CMK (cell line): ENCODE results near the gene PRDM16.

Source experiments
- DNase-seq: peaks from one replicate; pipeline ENCODE4 v3.0.0-alpha.2; 2010; ENCODE audit warnings: low read depth

PRDM16 gene

DNA sequence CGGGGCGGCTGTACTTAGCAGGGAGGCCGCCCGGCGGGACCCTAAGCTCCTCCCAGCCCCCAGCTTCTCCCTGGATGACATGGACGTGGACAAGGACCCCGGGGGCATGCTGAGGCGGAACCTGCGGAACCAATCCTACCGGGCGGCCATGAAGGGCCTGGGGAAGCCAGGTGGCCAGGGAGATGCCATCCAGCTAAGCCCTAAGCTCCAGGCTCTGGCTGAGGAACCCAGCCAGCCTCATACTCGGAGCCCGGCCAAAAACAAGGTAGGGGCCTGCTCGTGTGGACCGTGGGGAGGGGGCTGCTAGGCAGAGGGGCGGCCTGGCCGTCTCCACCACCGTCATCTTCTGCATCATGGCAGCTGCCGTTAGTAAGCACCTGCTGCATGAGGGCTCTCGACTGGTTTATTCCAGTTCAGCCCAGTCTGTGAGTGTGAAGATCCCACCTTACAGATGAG is 394.4 kb downstream of the PRDM16 start:
- DNase-seq, result no peak

DNA sequence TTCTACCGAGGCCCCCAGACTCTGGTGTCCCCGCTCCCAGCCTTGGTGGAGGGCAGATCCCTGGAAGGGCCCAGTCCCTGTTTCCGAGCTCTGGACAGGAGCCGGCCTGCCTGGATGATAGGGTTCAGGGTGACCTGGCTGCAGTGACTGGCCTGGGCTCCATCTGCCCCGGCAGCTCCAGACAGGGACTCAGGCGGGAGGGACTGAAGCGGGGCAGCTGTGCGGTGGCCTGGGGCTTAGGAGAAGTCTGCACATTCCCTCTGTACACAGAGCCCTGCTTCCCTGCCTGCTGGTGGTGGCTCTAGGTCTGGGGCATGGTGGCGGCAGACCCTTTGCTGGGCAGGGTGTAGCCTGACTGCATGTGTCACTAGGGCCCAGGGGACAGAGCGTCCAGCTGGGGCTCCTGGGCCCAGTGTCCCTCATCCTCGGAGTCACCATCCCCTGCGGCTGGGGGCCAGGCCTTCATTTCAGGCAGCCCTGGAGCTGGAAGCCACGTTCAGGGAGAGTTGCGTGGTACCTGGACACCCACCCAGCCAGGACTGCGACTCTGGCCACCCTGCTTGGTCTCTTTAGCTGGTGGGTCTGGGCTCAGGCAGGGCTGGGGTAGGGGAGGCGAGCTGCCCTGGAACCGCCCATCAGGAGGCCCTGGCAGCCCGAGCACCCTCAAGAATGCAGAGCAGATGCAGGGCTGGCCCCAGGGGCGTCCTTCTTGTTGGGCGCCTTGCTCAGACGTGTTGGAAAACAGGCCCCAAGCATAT is 395.1 kb downstream of the PRDM16 start:
- DNase-seq, result no peak

DNA sequence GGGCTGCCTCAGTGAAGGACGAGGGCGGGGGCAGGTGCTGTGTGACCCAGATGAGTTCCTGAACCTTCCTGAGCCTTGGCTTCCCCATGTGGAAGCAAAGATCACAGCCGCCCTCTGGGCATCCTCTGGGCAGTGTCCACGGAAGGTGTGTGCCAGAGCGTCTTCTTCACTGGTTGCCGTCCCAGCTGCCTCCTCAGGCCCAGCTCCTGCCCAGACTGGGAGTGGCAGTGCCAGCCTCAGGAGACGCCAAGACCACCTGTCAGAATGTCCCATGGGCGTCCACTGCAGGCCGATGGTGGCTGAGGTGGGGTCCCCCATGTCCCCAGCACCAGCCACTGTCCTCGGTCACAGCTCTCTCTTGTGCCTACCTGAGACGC is 395.6 kb downstream of the PRDM16 start:
- no peak for DNase-seq

DNA sequence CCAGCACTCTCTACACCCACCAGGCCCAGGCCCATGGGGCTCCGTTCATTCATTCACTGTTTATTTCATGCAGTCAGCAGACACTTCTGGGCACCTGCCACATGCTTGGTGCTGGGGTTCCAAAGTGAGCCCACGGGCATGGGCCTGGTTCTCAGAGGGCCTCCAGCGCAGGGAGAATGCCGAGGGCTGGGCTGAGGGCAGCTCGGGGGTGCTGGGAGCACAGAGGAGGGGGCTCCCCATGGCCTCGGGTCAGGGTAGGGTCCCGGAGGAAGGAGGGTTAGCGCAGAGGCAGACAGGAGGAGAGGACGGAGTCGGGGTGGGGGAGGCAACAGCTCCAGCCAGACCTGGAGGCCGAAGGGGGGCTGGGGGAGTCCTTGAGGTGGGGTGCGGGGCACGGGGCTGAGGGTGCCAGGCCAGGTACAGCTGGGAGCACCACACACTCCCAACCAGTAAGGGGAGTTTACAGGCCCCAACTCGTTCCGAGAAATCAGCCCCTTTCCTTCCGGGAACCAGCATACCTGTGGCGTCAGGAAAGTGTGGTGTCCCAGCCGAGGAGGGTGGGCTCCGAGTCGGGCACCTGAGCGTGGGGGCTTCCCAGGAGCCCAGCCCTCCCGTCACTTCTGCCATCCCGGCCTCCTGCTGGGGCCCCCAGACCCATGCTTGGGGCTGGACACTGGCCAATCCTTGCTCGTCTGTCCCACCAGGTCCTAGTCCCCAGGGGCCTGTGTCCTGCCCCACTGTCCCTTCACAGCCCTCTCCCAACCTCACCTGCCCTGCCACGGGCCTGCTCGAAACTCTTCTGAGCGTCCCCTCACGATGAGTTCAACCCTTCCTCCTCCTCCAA is 396.3 kb downstream of the PRDM16 start:
- no peak for DNase-seq

DNA sequence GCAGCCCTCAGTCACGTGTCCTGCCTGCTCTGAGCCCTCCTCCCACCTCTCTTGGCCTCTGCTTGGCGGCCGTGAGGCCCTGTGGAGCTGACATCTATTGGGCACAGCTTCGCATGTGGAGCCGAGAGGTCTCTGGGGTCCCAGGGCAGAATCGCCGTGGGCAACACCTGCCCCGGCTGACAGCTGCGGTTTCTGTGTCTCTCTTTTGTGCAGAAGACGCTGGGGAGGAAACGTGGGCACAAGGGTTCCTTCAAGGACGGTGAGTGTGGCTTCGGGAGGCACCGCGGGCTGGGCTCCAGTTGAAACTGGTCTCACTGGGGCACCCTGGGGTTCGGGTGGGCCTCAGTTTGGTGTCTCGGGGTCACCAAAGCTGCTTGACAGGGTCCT is 396.9 kb downstream of the PRDM16 start:
- DNase-seq, result no peak

DNA sequence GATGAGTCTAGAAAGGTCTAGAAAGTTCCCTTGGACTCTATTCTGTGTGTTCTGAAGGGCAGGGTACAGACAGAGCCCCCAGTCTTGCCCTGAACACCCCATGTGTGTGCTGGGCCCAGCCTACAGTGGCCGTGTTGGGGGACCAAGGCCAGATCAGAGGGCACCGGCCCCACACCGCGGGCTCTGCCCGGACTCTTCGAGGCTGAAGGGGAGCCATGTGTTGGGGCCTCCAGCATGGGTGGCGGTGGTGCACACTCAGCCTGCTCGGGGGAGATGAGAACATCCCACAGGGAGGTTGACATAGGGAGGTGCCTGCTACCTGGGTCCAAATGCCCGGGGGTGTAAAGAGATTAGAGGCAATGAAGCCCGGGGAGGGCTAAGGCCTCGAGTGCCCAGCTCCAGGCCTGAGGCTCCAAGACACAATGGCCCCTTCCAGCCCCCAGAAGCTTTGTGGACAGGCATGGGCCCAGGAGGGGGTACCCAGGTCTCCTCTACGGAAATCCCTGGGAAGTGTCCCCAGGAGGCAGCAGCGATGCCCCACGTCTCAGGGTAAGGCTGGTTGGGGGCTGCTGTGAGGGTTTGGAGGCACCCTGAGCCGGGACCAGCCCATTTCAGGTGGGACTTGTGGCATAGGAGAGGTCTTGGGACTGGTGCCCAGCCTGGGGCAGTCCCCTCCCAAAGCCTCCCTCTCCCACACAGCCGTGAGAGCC is 397.5 kb downstream of the PRDM16 start:
- no peak for DNase-seq

DNA sequence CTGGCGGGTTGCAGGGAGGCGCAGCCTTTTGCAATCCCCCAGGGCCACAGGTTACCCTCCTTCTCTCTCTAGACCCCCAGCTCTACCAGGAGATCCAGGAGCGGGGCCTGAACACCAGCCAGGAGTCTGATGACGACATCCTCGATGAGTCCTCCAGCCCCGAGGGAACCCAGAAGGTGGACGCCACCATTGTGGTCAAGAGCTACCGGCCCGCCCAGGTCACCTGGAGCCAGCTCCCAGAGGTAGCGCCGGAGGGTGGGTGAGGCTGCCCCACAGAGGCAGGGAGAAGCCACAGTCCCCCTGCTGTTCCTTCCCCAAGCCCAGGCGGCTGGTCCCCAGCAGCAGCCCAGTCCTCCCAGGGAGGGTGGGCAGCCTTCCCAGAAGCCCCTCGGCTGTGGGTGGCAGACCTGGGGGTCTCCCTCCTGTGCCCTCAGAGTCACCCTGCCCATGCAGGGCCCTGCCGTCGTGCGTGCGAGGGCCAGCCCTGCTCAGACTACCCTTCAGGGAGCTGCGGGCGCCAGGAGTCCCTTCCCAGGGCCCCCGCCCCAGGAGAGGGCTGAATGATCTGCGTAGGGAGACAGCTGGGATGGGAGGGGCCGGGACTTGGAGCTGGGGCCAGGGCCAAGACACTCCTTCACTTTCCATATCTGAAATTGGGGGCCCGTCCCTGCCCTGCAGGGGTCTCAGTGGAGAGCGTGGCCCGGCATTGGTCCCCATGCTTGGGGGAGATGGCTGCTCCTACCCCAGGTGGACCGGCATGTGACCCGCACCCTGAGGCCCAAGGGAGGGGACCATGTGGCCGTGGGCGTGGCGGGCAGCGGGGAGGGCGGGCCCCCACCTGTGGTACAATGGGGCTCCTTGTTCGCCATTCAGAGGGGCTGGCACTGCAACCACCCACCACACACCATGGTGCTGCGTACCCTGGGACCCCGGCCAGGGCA is 398.4 kb downstream of the PRDM16 start:
- no peak for DNase-seq

DNA sequence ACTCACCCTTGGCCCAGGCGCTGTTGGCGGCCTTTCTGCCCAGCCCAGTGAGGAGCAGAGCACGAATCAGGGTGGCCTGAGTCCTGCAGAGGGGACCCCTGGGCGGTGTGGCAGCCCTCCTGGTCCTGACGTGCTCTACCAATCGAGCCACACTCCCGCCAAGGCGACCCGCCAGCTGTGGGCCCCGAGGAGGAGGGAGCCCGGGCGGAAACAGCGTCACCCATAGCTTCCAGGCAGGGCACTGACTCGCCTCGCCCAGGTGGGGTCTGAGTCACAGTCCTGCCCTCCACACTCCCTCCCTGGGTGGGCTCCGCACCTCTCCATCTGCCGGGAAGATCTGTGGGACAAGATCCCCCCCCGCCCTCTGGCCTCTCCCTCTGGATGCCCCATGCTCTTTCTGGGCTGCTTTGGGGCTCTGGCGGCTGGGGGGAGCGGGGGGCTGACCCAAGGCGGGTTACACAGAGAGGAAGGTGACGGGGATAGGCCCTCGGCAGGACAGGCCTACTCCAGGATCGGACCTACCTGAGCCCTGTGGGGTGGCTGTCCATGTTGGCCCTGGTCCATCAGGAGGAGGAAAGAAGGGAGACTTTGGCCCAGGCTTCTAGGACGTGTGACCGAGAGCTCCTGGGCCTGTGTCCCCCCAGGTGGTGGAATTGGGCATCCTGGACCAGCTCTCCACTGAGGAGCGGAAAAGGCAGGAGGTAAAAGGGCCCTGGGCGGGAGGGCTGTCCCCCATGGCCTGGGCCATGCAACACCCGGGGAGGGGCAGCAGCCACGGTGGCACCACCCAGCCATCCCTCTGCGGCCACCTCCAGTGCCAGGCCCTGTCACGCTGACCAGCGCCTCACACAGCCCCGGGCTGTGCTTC is 399.5 kb downstream of the PRDM16 start:
- no peak for DNase-seq

DNA sequence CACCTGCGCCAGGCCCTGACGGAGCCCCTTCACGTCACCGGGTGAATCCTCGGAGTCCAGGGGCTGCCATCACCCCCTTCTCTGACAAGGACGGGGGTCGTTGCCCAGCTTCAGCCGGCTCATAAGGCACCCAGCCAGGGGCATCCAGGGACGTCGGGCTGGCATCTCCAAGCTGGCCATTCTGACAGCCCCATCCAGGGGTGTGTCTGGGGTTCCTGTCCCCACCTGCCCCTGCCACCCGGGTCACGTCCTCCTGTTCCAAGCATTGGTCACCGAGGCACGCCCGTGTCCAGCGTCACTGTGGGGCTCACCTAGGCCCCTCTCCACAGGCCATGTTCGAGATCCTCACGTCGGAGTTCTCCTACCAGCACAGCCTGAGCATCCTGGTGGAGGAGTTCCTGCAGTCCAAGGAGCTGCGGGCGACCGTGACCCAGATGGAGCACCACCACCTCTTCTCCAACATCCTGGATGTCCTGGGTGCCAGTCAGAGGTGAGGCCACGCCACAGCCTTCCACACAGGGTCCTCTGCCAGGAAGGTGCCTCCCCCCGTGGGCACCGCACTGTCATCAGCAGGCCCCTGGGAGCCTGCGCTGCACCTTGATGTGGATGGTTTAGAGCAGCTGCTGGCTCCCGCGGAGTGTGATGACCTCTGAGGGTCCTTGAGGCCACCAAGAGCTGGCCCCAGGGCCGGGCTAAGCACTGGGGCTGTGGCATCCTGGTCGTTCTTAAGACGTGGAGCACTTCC is 400.3 kb downstream of the PRDM16 start:
- DNase-seq, result no peak

DNA sequence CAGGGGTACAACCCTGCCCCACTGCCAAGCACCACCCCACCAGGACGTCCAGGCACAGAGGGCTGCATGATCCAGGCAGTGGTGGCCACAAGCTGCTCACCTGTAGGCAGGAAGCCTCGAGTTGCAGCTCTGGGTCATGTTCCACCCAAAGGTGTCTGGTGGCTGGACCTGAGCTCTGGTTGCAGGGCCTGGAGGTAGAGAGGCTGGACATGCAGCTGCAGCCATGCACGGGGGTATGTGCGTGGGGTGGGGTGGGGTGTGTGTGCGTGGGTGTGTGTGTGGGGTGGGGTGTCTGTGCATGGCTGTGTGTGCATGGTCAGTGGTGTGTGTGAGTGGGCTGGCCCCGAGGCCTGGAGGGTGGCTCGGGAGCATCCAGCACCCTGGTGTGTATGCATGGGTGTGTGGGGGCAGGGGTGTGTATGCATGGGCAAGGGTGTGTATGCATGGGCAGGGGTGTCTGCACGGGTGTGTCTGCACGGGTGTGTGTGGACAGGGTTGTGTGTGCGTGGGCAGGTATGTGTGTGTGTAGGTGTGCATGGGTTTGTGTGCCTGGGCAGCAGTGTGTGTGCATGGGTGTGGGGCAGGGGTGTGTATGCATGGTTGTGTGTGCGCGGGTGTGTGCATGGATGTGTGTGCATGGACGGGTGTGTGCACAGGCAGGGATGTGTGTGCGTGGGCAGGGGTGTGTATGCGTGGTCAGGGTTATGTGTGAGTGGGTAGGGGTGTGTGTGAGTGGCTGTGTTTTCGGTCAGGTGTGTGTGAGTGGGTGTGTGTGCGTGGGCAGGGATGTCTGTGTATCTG is 401.0 kb downstream of the PRDM16 start:
- DNase-seq, result no peak

DNA sequence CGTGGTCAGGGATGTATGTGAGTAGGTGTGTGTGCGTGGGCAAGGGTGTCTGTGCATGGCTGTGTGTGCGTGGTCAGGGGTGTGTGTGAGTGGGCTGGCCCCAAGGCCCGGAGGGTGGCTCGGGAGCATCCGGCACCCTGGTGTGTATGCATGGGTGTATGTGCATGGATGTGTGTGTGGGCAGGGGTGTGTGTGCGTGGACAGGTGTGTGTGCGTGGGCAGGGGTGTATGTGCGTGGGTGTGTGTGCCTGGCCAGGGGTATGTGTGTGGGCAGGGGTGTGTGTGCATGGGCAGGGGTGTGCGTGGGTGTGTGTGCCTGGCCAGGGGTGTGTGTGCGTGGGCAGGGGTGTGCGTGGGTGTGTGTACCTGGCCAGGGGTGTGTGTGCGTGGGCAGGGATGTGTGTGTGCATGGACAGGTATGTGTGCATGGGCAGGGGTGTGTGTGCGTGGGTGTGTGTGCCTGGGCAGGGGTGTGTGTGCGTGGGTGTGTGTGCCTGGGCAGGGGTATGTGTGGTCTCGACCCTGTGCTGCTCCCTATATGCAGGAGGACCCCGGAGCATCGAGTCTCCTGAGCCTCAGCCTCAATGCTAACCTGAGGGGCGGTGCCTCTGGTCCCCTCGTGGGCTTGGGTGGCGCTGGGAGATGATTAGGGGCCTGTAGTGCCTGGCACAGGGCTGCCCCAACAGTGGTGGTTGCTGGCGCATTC is 401.8 kb downstream of the PRDM16 start:
- no peak for DNase-seq

DNA sequence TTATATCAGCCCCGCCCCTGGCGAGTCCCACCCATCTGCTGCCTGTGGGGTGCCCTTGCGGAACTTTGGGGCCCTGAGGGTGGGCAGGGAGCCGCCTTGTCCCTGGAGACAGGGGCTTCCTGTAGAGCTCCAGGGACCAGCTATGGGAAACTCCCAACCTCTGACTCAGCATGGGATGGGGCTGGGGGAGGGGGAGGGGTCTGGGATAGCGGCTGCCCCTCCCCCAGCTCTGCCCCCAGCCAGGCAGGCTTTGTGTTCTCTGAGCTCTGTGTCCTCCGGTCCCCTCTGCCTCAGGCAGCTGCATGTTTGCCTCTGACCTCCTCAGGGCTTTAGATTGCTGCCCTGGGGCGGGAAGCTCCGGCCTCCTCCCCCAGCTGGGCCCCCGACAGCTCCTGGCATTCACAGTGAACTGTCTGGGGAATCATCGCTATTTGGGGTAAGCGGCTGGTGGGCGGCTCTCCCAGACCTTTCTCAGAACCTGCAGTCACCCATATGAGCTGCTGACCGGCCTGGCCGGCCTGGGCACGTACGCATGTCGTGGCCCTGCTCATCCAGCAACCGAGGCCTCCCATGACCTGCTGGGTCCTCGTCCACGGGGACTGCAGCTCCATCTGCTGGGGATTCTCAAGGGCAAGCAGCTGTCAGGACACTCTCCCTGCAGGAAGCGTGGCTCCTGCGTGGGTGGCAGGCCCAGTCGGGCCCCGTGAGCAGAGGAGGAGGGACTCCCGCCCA is 402.5 kb downstream of the PRDM16 start:
- DNase-seq, result no peak

DNA sequence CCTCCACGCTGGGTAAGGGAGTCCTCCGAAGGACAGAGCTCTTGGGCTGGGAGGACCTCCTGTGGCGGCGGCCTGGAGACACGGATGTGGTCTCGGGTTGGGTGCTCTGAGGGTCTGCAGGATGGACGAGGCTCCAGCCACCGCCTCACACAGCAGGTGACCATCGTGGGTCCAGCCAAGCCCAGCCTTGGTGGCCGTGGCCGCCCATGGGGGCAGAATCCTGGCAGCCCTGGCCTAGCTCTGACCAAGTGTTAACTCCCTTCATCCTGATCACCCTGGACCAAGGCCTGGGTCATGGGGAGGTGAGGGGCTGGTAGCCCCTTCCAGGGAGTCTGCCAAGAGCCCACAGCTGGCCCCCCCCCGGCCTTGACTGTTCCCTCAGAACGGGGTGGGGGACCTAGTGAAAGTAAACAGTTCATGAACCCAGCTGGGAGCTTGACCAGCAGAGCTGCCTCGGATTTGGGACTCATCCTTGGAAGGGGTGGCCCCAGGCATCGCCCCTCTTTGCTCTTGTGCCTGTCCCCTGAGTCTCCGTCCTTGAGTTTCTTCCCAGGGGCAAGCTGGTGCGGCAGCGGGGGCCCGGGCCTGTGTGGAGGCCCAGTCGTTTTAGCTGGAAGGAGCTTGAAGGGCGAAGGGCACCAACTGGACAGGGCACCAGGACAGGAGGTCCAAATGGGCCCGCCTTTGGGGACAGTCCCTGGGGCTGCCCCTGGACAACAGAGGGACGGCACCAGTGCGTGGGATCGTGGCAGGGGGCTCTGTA is 403.3 kb downstream of the PRDM16 start:
- no peak for DNase-seq

DNA sequence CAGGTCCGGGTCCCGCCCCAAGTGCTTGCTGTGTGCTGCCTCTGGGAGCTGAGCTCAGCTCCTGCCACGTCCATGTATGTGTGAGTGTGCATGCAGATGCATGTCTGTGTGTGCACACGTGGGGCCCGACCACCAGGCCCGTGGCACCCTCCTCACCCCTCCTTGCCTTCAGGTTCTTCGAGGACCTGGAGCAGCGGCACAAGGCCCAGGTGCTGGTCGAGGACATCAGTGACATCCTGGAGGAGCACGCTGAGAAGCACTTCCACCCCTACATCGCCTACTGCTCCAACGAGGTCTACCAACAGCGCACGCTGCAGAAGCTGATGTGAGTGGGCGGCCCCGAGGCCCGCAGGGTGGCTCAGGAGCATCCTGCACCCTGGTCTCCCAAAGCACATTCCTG is 403.9 kb downstream of the PRDM16 start:
- no peak for DNase-seq

DNA sequence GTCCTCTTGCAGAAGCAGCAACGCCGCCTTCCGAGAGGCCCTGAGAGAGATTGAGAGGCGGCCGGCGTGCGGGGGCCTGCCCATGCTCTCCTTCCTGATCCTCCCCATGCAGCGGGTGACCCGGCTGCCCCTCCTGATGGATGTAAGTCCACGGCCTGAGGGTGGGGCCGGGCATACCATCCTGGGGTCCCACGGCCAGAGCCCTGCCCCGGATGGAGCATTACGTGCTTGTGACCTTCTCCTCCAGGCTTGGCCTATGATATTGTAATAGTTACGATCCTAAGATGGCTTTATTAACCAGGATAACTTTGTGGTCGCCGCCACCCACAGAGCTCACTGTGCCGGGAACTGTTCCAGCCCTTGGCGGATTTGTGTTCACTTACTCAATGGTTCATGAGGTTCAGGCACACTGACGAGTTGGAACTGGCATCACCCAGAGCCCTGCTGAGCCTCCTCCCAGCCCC is 404.4 kb downstream of the PRDM16 start:
- DNase-seq, result no peak

DNA sequence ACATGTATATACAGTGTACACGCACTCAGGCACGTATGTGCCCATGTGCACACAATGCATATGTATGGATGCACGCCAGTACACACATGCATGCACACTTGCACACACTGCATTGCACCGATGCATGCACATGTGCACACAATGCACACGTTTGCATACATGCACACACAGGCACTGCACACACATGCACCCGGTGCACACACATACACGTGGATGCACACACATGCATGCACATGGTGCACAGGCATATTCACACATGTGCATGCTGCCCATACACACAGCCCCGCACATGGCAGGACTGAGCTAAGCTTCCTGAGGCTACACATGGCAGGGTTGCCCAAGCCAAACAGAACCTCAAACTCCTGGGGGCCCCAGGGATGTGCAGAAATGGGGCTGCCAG is 405.0 kb downstream of the PRDM16 start:
- DNase-seq, result no peak

DNA sequence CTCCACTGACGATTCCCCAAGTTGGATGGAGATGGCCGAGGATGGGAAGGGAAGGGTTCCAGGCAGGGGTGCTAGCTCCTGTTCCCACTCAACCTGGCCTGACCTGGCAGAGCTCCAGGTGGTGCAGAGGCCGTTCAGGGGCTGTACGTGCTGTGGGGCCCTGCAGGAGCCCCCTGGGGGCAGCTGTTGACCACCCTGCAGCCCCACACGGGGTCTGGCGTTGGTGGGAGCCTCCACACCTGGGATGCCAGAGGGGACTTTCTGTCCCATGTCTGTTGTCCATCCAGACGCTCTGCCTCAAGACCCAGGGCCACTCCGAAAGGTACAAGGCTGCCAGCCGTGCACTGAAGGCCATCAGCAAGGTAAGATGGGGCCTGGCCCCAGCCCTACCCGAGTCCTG is 405.4 kb downstream of the PRDM16 start:
- DNase-seq, result no peak
